GM23338 (cell line): Measurements from ENCODE around the gene TMEM30A. TPM values are rescaled to one million over a fixed set of nuclear protein-coding genes. Genes with fewer than 3 reads are reported as not detected.
A peak's percentile ranks its signal among the peaks of the same experiment; 100 is the strongest.

ENCODE experiments used
- ATAC-seq: fragments of 200-7000 bp; cut with Tn5 transposase; 3 replicates; pipeline ENCODE4 v1.9.1; 2020
- DNase-seq: peaks from one replicate; pipeline ENCODE4 v3.0.0-alpha.2; 2015; ENCODE audit warnings: low spot score
- H2AFZ ChIP-seq: fragments of 200-600 bp; sonication (generic); 2 replicates; pipeline ENCODE4 v1.8.0; 2016; ENCODE audit warnings: antibody characterized with exemption, mild to moderate bottlenecking, moderate library complexity
- H3F3A ChIP-seq: fragments of 200-600 bp; sonication (generic); replicated peaks from 2 replicates; pipeline ENCODE4 v1.8.0; 2017; ENCODE audit warnings: antibody characterized with exemption, mixed run types, low read depth
- H3K27ac ChIP-seq: fragments of 200-600 bp; sonication (generic); 2 replicates; pipeline ENCODE4 v1.6.1; 2016; ENCODE audit warnings: low read depth
- H3K27me3 ChIP-seq: fragments of 200-600 bp; sonication (generic); 2 replicates; pipeline ENCODE4 v1.8.0; 2016; ENCODE audit warnings: mild to moderate bottlenecking, mixed run types, moderate library complexity; ENCODE audit not compliant: insufficient read depth
- H3K36me3 ChIP-seq: fragments of 200-600 bp; sonication (generic); 2 replicates; pipeline ENCODE4 v1.8.0; 2016; ENCODE audit warnings: mild to moderate bottlenecking; ENCODE audit not compliant: insufficient read depth
- H3K4me1 ChIP-seq: fragments of 200-600 bp; sonication (generic); 2 replicates; pipeline ENCODE4 v1.8.0; 2016; ENCODE audit warnings: mild to moderate bottlenecking, moderate library complexity; ENCODE audit not compliant: insufficient read depth
- H3K4me2 ChIP-seq: fragments of 200-600 bp; sonication (generic); 2 replicates; pipeline ENCODE4 v1.7.1; 2017; ENCODE audit warnings: mixed run types
- H3K4me3 ChIP-seq: fragments of 200-600 bp; sonication (generic); 2 replicates; pipeline ENCODE4 v1.6.1; 2016; ENCODE audit warnings: mixed run types
- H3K79me2 ChIP-seq: fragments of 200-600 bp; sonication (generic); replicated peaks from 2 replicates; pipeline ENCODE4 v1.8.0; 2017; ENCODE audit warnings: mild to moderate bottlenecking; ENCODE audit not compliant: insufficient read depth
- H3K9me2 ChIP-seq: fragments of 200-600 bp; sonication (generic); 2 replicates; pipeline ENCODE4 v1.8.0; 2017; ENCODE audit not compliant: insufficient read depth
- H4K20me1 ChIP-seq: fragments of 200-600 bp; sonication (generic); replicated peaks from 2 replicates; pipeline ENCODE4 v1.8.0; 2017; ENCODE audit warnings: mild to moderate bottlenecking; ENCODE audit not compliant: insufficient read depth
- H3K27ac Mint-ChIP-seq: 2 replicates; pipeline ENCODE4 v1.8.0; 2020; ENCODE audit warnings: inconsistent platforms, mild to moderate bottlenecking, moderate library complexity, mixed read lengths
- H3K27me3 Mint-ChIP-seq: 3 replicates; pipeline ENCODE4 v1.8.0; 2022; ENCODE audit warnings: low read depth, mild to moderate bottlenecking, moderate library complexity, mixed read lengths, inconsistent platforms; ENCODE audit not compliant: insufficient read depth, poor library complexity
- H3K36me3 Mint-ChIP-seq: 3 replicates; pipeline ENCODE4 v1.8.0; 2021; ENCODE audit warnings: low read depth, mild to moderate bottlenecking, inconsistent platforms, moderate library complexity, mixed read lengths
- H3K4me1 Mint-ChIP-seq: 3 replicates; pipeline ENCODE4 v1.8.0; 2020; ENCODE audit warnings: mild to moderate bottlenecking, inconsistent platforms, mixed read lengths
- H3K4me3 Mint-ChIP-seq: 3 replicates; pipeline ENCODE4 v1.8.0; 2021; ENCODE audit warnings: moderate library complexity, mild to moderate bottlenecking, inconsistent platforms, mixed read lengths
- H3K9me3 Mint-ChIP-seq: 3 replicates; pipeline ENCODE4 v1.8.0; 2020; ENCODE audit warnings: moderate library complexity, mild to moderate bottlenecking, inconsistent platforms, mixed read lengths
- CREB1 ChIP-seq: fragments of 250-450 bp; sonication (Bioruptor Pico); IDR thresholded peaks from 2 replicates; pipeline ENCODE4 v1.5.0; 2020; ENCODE audit warnings: low read depth, mild to moderate bottlenecking, moderate library complexity
- CTCF ChIP-seq, 2 experiments: fragments of 200-600 bp in 1 of 2; sonication (generic) in 1 of 2; conservative IDR thresholded peaks; 2 replicates each; pipeline versions ENCODE4 v1.5.1 to v1.6.1; 2016 to 2017; ENCODE audit warnings: antibody characterized with exemption in 2 of 2, low read depth in 2 of 2, mild to moderate bottlenecking in 2 of 2, moderate library complexity in 1 of 2
- EZH2 ChIP-seq: fragments of 200-600 bp; sonication (generic); IDR thresholded peaks from one replicate; pipeline ENCODE4 v1.8.0; 2017; ENCODE audit warnings: antibody characterized with exemption, mild to moderate bottlenecking, low read depth; ENCODE audit not compliant: unreplicated experiment
- EZH2phosphoT487 ChIP-seq: fragments of 200-600 bp; sonication (generic); IDR thresholded peaks from one replicate; pipeline ENCODE4 v1.8.1; 2018; ENCODE audit warnings: antibody characterized with exemption; ENCODE audit not compliant: unreplicated experiment
- JUNB ChIP-seq: IDR thresholded peaks from one replicate; pipeline ENCODE4 v1.6.1; 2016; ENCODE audit warnings: antibody characterized with exemption; ENCODE audit not compliant: unreplicated experiment
- POLR2AphosphoS5 ChIP-seq: IDR thresholded peaks from 2 replicates; pipeline ENCODE4 v1.6.1; 2016; ENCODE audit warnings: antibody characterized with exemption, low read depth
- STAT1 ChIP-seq: IDR thresholded peaks from one replicate; pipeline ENCODE4 v1.6.1; 2016; ENCODE audit warnings: antibody characterized with exemption; ENCODE audit not compliant: unreplicated experiment
- ZNF331 ChIP-seq: fragments of 250-450 bp; sonication (Bioruptor Pico); IDR thresholded peaks from 2 replicates; pipeline ENCODE4 v1.5.0; 2020; ENCODE audit warnings: low read depth, mild to moderate bottlenecking, moderate library complexity
- polyA plus RNA-seq: library from polyadenylated mRNA; unstranded; fragments of >200 nt; fragmentation: Nextera tagmentation; extraction: Ambion mirVana; gene quantifications from 2 replicates; pipeline ENCODE4 v1.2.1, GENCODE V29; 2016
- total RNA-seq: library from RNA; depleted of rRNA; stranded (reverse); fragments of >200 nt; shearing (Covaris generic); gene quantifications from 2 replicates; pipeline ENCODE4 v1.2.3, GENCODE V29; 2014
- TF ChIP-seq, protein P1 (sequence below): IDR thresholded peaks from one replicate; pipeline ENCODE4 v1.6.1; 2018; ENCODE audit warnings: antibody characterized with exemption; ENCODE audit not compliant: unreplicated experiment
- TF ChIP-seq, protein P2 (sequence below): IDR thresholded peaks from 2 replicates; pipeline ENCODE4 v1.6.1; 2016; ENCODE audit warnings: antibody characterized with exemption

Gene TMEM30A
- total and polyA plus RNA-seq, 2 experiments from 2014 or later, result 61.7 to 99.9 TPM

GRCh38 chr6:75213112-75213511 lies 71.5 kb downstream of the TMEM30A start (continued):
- TF ChIP-seq, protein P1, sequence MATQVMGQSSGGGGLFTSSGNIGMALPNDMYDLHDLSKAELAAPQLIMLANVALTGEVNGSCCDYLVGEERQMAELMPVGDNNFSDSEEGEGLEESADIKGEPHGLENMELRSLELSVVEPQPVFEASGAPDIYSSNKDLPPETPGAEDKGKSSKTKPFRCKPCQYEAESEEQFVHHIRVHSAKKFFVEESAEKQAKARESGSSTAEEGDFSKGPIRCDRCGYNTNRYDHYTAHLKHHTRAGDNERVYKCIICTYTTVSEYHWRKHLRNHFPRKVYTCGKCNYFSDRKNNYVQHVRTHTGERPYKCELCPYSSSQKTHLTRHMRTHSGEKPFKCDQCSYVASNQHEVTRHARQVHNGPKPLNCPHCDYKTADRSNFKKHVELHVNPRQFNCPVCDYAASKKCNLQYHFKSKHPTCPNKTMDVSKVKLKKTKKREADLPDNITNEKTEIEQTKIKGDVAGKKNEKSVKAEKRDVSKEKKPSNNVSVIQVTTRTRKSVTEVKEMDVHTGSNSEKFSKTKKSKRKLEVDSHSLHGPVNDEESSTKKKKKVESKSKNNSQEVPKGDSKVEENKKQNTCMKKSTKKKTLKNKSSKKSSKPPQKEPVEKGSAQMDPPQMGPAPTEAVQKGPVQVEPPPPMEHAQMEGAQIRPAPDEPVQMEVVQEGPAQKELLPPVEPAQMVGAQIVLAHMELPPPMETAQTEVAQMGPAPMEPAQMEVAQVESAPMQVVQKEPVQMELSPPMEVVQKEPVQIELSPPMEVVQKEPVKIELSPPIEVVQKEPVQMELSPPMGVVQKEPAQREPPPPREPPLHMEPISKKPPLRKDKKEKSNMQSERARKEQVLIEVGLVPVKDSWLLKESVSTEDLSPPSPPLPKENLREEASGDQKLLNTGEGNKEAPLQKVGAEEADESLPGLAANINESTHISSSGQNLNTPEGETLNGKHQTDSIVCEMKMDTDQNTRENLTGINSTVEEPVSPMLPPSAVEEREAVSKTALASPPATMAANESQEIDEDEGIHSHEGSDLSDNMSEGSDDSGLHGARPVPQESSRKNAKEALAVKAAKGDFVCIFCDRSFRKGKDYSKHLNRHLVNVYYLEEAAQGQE, result no peak
- TF ChIP-seq ZNF331 (CRISPR knock-in tag) (no peak), EZH2 (no peak)

DNA sequence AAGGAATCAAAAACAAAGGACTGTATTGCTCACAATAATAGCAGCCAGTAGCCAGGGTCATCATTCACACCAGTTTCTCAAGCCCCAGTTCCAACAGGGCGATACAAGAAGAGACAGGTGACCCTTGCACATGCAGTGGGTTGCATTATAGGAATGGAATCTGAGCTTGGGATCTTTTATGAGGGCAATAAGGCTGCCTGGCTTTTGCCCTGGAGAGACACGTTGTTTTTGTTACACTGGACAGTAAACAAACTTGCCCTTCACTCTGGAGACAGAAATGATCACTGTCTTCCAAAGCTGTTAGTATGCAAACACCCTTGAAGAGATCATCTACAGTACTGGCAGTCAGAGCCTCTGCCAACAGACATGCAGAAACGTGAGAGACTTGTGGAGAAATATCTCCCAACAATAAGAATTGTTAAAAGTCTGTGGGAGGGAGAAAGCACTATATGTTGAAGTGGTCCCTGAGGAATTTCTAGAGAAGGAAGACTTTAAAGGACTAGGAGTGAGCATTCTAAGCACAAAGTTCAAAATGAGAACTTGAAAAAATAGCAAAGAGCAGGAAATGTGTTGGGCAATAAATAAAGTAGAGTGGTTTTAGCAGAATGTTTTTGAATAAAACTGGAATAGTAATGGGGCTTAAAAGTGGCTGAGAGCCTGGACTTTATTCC lies 72.5 kb downstream of the TMEM30A start:
- H2AFZ ChIP-seq, result peak overlapping the region; percentile 76; the same call in 1 of the 2 replicates
- peak overlapping the region; percentile 21; the same call in 1 of the 2 replicates for H3K4me2 ChIP-seq
- no peak for TF ChIP-seq ZNF331 (CRISPR knock-in tag)
- no peak for TF ChIP-seq EZH2
- no peak for TF ChIP-seq EZH2phosphoT487
- no peak for TF ChIP-seq JUNB
- TF ChIP-seq CREB1, result no peak
- TF ChIP-seq POLR2AphosphoS5, result no peak
- TF ChIP-seq STAT1, result no peak
- no peak for TF ChIP-seq CTCF (conservative IDR thresholded peaks at IDR 0.05; ENCODE audit: low read depth in 2 of 2)
- TF ChIP-seq, protein P2, sequence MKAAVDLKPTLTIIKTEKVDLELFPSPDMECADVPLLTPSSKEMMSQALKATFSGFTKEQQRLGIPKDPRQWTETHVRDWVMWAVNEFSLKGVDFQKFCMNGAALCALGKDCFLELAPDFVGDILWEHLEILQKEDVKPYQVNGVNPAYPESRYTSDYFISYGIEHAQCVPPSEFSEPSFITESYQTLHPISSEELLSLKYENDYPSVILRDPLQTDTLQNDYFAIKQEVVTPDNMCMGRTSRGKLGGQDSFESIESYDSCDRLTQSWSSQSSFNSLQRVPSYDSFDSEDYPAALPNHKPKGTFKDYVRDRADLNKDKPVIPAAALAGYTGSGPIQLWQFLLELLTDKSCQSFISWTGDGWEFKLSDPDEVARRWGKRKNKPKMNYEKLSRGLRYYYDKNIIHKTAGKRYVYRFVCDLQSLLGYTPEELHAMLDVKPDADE, result no peak
- TF ChIP-seq, protein P1, result no peak

More for the DNA sequence above, 72.5 kb downstream of the TMEM30A start:
- peaks cover 36% of the 10 kb centered on the region for H3K4me1 ChIP-seq
- peaks cover 7% of the 10 kb centered on the region; the same call in 1 of the 2 replicates for H3K9me2 ChIP-seq
- Mint-ChIP-seq H3K36me3 (no peaks in the 10 kb centered on the region), H3K4me1 (peaks cover 50% of the 10 kb centered on the region), H3K27me3 (peaks cover 24% of the 10 kb centered on the region), H3K4me3 (no peak overlapping the region), H3K27ac (peak overlapping the region; percentile 17; the same call in 1 of the 2 replicates), H3K9me3 (no peaks in the 10 kb centered on the region)
- no peak overlapping the region for H3K4me3 ChIP-seq
- H3F3A ChIP-seq, result no peaks in the 10 kb centered on the region; the same call in 1 of the 2 replicates
- ATAC-seq (no peak), DNase-seq (no peak)
- peak overlapping the region; percentile 26; the same call in 1 of the 2 replicates for H3K27ac ChIP-seq
- no peaks in the 10 kb centered on the region for H4K20me1 ChIP-seq
- H3K79me2 ChIP-seq, result no peaks in the 10 kb centered on the region
- no peaks in the 10 kb centered on the region for H3K36me3 ChIP-seq
- peaks cover 26% of the 10 kb centered on the region for H3K27me3 ChIP-seq
